CD4-positive, alpha-beta memory T cell (primary cell): ENCODE measurements around the gene CFAP77. TPM values are rescaled to one million over a fixed set of nuclear protein-coding genes. Genes with fewer than 3 reads are reported as not detected.

Source experiments
- CTCF ChIA-PET: fragments of 350-600 bp; sonication (Branson Sonifier 250); formaldehyde crosslinking; loops from one replicate; lab custom pipeline; 2021; ENCODE audit warnings: inconsistent platforms; ENCODE audit not compliant: partially characterized antibody; lab: Charles Lee
- POLR2A ChIA-PET: fragments of 350-600 bp; sonication (Branson Sonifier 250); formaldehyde crosslinking; loops from one replicate; lab custom pipeline; 2021; ENCODE audit not compliant: partially characterized antibody; lab: Charles Lee
- DNase-seq, 5 donors: peaks; one replicate each; pipeline versions ENCODE4 v3.0.0 to v3.0.0-alpha.2; 2020 to 2022; ENCODE audit warnings: mixed read lengths in 1 of 5
- H3K27ac ChIP-seq: one replicate; pipeline ENCODE4 v1.7.0; 2013; ENCODE audit warnings: low read depth, low read length
- H3K27me3 ChIP-seq: 2 replicates; pipeline ENCODE4 v1.7.0; 2013; ENCODE audit warnings: mild to moderate bottlenecking, low read length, moderate library complexity; ENCODE audit not compliant: insufficient read depth
- H3K36me3 ChIP-seq: 2 replicates; pipeline ENCODE4 v1.7.0; 2013; ENCODE audit warnings: mild to moderate bottlenecking, low read length, moderate library complexity; ENCODE audit not compliant: insufficient read depth
- H3K4me1 ChIP-seq: 2 replicates; pipeline ENCODE4 v1.7.0; 2013; ENCODE audit warnings: mild to moderate bottlenecking, low read length, moderate library complexity; ENCODE audit not compliant: insufficient read depth
- H3K4me3 ChIP-seq, 2 donors: one replicate each; pipeline ENCODE4 v1.7.0; 2013; ENCODE audit warnings: low read length in 2 of 2, mild to moderate bottlenecking in 1 of 2
- H3K9me3 ChIP-seq, 2 donors: one replicate each; pipeline ENCODE4 v1.7.0; 2013; ENCODE audit warnings: low read length in 2 of 2, control low read depth in 1 of 2; ENCODE audit not compliant: control insufficient read depth in 1 of 2
- H3K27ac Mint-ChIP-seq, 7 donors: one replicate each; pipeline ENCODE4 v1.8.0; 2020 to 2021; ENCODE audit warnings: mixed read lengths in 7 of 7, mild to moderate bottlenecking in 6 of 7, inconsistent platforms in 3 of 7, moderate library complexity in 3 of 7
- H3K27me3 Mint-ChIP-seq, 2 donors: one replicate each; pipeline ENCODE4 v1.8.0; 2020 to 2021; ENCODE audit warnings: mixed read lengths in 2 of 2
- H3K36me3 Mint-ChIP-seq, 2 donors: one replicate each; pipeline ENCODE4 v1.8.0; 2020 to 2021; ENCODE audit warnings: mixed read lengths in 2 of 2, inconsistent platforms in 1 of 2, mild to moderate bottlenecking in 1 of 2
- H3K4me1 Mint-ChIP-seq, 4 donors: one replicate each; pipeline ENCODE4 v1.8.0; 2020 to 2021; ENCODE audit warnings: mixed read lengths in 4 of 4, mild to moderate bottlenecking in 1 of 4
- H3K4me3 Mint-ChIP-seq, 8 donors: one replicate each; pipeline ENCODE4 v1.8.0; 2020 to 2021; ENCODE audit warnings: mixed read lengths in 8 of 8, mild to moderate bottlenecking in 7 of 8, moderate library complexity in 6 of 8, inconsistent platforms in 3 of 8
- H3K9me3 Mint-ChIP-seq, 8 donors: one replicate each; pipeline ENCODE4 v1.8.0; 2020 to 2021; ENCODE audit warnings: mixed read lengths in 8 of 8, mild to moderate bottlenecking in 5 of 8, inconsistent platforms in 3 of 8, moderate library complexity in 1 of 8
- intact Hi-C: fragments of 100-400 bp; cut with micrococcal nuclease; formaldehyde crosslinking; loops from one replicate; pipeline ENCODE4 v1.15.1; 2023
- polyA plus RNA-seq, 2 donors: library from polyadenylated mRNA; unstranded; fragments of 300-500 nt; fragmentation: Illumina TruSeq; gene quantifications; one replicate each; pipeline ENCODE4 v1.2.3, GENCODE V29; 2021
- total RNA-seq, 2 experiments: library from RNA; stranded (reverse); gene quantifications; one replicate each; pipeline ENCODE4 v1.2.3, GENCODE V29; 2021

Gene CFAP77
- total and polyA plus RNA-seq, 4 experiments from 2014 or later = not detected

DNA sequence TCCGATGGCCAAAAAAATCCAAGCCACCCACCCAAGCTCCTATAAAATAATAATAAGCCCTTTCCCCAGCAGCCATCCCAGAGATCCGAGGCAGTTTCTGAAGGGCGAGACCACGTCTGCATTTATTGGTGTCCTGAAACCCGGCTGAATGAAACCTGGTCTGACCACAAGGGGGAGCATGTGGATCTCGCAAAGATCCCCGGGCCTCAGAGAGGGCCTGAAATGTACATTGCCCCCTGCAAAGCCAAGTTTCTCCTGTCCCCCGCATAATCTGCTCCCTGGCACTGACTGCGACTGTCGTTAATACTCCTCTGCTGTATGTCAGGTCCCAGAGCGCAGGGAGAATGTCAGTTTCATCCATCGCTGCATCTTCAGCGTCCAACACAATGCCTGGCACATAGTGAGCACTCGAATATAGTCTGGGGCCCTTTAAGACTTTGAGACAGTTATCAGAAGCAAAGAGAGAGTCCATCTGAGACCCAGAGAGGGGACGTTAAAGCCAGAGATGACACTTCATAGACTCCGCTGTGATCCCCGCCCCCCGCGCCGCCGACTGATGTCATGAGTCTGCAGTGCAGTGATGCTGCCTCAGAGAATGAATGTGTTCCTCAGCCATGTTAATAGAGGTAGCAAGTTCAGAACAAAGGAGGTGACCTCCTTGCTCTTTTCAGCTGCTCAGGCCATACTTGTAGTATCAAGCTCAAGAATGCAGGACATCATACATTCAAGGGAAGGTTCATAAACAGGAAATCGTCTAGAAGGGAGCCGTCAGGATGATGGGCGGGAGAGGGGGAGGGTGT is 97.9 kb downstream of the CFAP77 start:
- peak overlapping the region in 4 of 8 donors; percentile 33 to 64 (median 57) for H3K4me3 Mint-ChIP-seq

DNA sequence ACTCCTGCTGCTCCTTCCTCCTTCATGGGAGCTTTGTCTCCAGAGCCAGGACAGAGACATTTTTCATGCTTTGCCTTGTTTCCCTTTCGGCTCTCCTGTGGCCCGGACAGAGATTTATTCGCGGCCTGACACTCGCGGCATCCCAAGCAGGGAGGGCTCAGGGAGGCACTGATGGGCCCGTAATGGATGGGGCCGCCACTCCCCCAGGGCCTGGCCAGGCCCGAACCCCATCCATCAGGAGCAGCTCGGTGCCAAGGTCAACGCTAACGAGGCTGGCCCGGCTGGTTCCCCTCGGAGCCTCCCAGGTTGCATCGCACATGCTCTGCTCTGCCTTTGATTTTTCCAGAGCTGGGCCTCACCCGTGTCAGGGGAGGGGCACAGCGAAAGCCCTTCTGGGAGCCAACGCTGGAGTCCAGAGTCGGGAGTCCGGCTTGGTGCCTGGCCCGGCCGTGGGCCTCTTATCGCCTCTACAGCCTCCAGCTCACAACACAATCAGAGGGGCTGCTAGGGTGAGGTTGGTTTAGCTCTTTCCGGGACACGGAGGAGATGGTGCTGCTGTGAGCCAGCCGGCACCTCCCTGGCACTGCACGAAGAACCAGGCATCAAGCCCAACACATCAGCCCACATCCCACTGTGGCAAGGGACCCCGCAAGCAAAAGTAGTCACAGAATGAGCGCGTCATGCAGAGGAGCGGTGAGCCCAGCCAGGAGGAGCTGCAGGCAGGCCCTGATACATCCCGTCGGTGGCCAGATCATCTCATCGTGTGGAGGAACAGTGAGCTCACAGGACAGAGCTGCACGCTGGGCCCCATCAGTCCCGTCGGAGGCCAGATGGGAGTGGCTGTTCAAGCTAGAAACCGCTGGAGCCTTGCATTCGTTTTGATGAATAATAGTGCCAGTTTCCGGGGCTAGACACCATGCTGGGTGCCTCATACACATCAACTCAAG is 100.2 kb downstream of the CFAP77 start:
- no peaks in the 10 kb centered on the region for H3K36me3 Mint-ChIP-seq
- ChIA-PET CTCF (interaction anchor here (0.9 to 4.6 kb wide), 3 partner anchors 9 to 289 kb away, joined by 4 to 23 read pairs (median 5); no protein-coding TSS in a partner anchor), POLR2A (no interaction called here)
- DNase-seq = no peak
- H3K4me3 Mint-ChIP-seq = no peak overlapping the region
- Histone ChIP-seq H3K9me3 (no peaks in the 10 kb centered on the region), H3K36me3 (no peaks in the 10 kb centered on the region), H3K4me3 (no peak overlapping the region), H3K27me3 (no peaks in the 10 kb centered on the region), H3K4me1 (peaks cover 21% of the 10 kb centered on the region), H3K27ac (no peak overlapping the region)
- H3K27me3 Mint-ChIP-seq = peaks cover 1 to 6% of the 10 kb centered on the region in 2 donors
- intact Hi-C loops = loop anchor here (5.0 kb wide), 1 partner anchor 462 kb away; no protein-coding TSS in a partner anchor
- no peak overlapping the region for H3K27ac Mint-ChIP-seq
- no peaks in the 10 kb centered on the region for H3K9me3 Mint-ChIP-seq
- peaks cover 11 to 22% (median 18%) of the 10 kb centered on the region in 4 donors for H3K4me1 Mint-ChIP-seq

More for the DNA sequence above, 97.9 kb downstream of the CFAP77 start:
- H3K4me3 ChIP-seq = no peak overlapping the region
- no peaks in the 10 kb centered on the region for H3K36me3 ChIP-seq
- peaks cover 21% of the 10 kb centered on the region for H3K4me1 ChIP-seq
- peak; percentile 46 to 59 (median 56) for DNase-seq
- H3K4me1 Mint-ChIP-seq = peaks cover 11 to 22% (median 18%) of the 10 kb centered on the region in 4 donors
- H3K9me3 Mint-ChIP-seq = no peaks in the 10 kb centered on the region
- peaks cover 1 to 4% of the 10 kb centered on the region in 2 donors for H3K27me3 Mint-ChIP-seq
- peak overlapping the region in 3 of 7 donors; percentile 36 to 64 (median 41) for H3K27ac Mint-ChIP-seq
- POLR2A ChIA-PET = interaction anchor here (0.7 kb wide), 1 partner anchor 20 kb away, joined by 4 read pairs; no protein-coding TSS in a partner anchor
- no peaks in the 10 kb centered on the region for H3K9me3 ChIP-seq
- H3K27ac ChIP-seq = no peak overlapping the region
- no peaks in the 10 kb centered on the region for H3K36me3 Mint-ChIP-seq
- intact Hi-C loops = loop anchor here (1.0 to 5.0 kb wide), 3 partner anchors 97 to 464 kb away; no protein-coding TSS in a partner anchor
- peaks cover 4% of the 10 kb centered on the region for H3K27me3 ChIP-seq
- CTCF ChIA-PET = interaction anchor here (0.8 to 4.6 kb wide), 11 partner anchors 9 to 464 kb away, joined by 3 to 23 read pairs (median 4); no protein-coding TSS in a partner anchor

- no peak overlapping the region for H3K4me3 ChIP-seq
- no peaks in the 10 kb centered on the region for H3K27me3 ChIP-seq
- H3K36me3 ChIP-seq = no peaks in the 10 kb centered on the region
- no peak overlapping the region for H3K4me3 Mint-ChIP-seq
- peaks cover 19% of the 10 kb centered on the region for H3K4me1 ChIP-seq
- no peaks in the 10 kb centered on the region for H3K9me3 ChIP-seq
- no peaks in the 10 kb centered on the region for H3K36me3 Mint-ChIP-seq
- no peaks in the 10 kb centered on the region for H3K9me3 Mint-ChIP-seq
- no peak for DNase-seq
- intact Hi-C loops = no loop called here
- peaks cover 11 to 20% (median 18%) of the 10 kb centered on the region in 4 donors for H3K4me1 Mint-ChIP-seq
- no peak overlapping the region for H3K27ac ChIP-seq
- H3K27me3 Mint-ChIP-seq = peaks cover 1 to 9% of the 10 kb centered on the region in 2 donors
- ChIA-PET POLR2A (no interaction called here), CTCF (interaction anchor here (0.9 kb wide), 1 partner anchor 23 kb away, joined by 5 read pairs; no protein-coding TSS in a partner anchor)
- no peak overlapping the region for H3K27ac Mint-ChIP-seq
Observed at GRCh38 chr9:132511191-132511999, 101.4 kb downstream of the CFAP77 start.

DNA sequence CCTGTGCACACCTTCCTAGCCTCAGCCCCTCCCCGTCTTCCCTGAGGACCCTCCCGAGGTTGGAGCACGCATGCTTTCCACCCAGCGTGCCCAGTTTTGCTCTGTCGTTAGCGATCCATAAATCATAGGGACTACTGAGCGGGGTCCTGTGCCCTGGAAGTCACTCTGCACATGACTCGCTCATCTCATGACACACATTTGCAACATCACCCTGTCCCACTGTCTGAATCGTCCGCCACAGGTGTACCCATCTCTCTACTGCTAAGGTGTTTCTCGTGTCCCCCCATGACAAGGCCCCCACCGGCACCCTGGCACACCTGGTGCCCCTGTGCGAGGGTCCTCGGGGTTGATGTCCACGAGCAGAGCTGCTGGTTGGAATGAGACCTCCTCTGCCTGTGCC is 103.4 kb downstream of the CFAP77 start:
- no peaks in the 10 kb centered on the region for H3K9me3 Mint-ChIP-seq
- Histone ChIP-seq H3K9me3 (no peaks in the 10 kb centered on the region), H3K4me3 (no peak overlapping the region), H3K36me3 (no peaks in the 10 kb centered on the region), H3K4me1 (no peaks in the 10 kb centered on the region), H3K27ac (no peak overlapping the region), H3K27me3 (no peaks in the 10 kb centered on the region)
- ChIA-PET POLR2A (no interaction called here), CTCF (no interaction called here)
- no peaks in the 10 kb centered on the region for H3K36me3 Mint-ChIP-seq
- no peak overlapping the region for H3K27ac Mint-ChIP-seq
- DNase-seq = no peak
- H3K27me3 Mint-ChIP-seq = peaks cover 4 to 8% of the 10 kb centered on the region in 2 donors
- H3K4me1 Mint-ChIP-seq = no peaks in the 10 kb centered on the region
- intact Hi-C loops = no loop called here
- H3K4me3 Mint-ChIP-seq = no peak overlapping the region

DNA sequence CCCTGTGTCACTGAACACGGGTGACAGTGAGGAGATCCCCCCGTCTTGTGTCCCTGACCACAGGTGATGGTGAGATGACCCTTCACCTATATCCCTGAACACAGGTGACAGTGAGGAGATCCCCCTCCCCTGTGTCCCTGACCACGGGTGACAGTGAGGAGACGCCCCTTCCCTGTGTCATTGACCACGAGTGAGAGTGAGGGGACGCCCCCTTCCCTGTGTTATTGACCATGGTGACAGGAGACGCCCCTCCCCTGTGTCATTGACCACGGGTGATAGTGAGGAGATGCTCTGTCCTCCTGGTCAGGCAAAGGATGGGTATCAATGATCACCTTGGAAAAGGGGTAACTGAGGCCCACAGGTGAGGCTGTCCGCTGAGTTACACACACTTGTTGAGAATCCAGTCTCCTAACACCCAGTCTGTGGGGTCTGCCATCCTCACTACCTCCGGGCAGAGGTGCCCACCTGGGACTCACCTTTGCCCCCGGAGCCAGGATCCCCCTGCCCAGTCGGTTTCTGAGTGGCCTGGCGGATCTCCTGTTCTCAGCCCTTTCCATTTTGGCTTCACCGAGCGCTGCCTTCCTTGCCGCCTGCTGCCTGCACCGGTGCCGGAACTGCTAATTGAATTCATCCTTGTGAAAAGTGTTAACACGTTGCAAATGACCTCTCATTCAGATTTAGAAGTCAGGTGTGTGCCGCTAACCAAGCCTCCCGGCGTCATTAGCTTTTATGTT is 104.2 kb downstream of the CFAP77 start:
- no peak for DNase-seq
- ChIA-PET CTCF (no interaction called here), POLR2A (no interaction called here)
- intact Hi-C loops = no loop called here
- H3K4me3 ChIP-seq = no peak overlapping the region
- no peaks in the 10 kb centered on the region for H3K4me1 ChIP-seq
- H3K36me3 Mint-ChIP-seq = no peaks in the 10 kb centered on the region
- no peak overlapping the region for H3K4me3 Mint-ChIP-seq
- no peaks in the 10 kb centered on the region for H3K4me1 Mint-ChIP-seq
- no peaks in the 10 kb centered on the region for H3K27me3 ChIP-seq
- peaks cover 6 to 11% of the 10 kb centered on the region in 2 donors for H3K27me3 Mint-ChIP-seq
- no peak overlapping the region for H3K27ac Mint-ChIP-seq
- H3K9me3 ChIP-seq = no peaks in the 10 kb centered on the region
- H3K36me3 ChIP-seq = no peaks in the 10 kb centered on the region
- H3K9me3 Mint-ChIP-seq = no peaks in the 10 kb centered on the region
- no peak overlapping the region for H3K27ac ChIP-seq

GRCh38 chr9:132514821-132515220 is 104.8 kb downstream of the CFAP77 start:
- no peaks in the 10 kb centered on the region for H3K36me3 Mint-ChIP-seq
- no peaks in the 10 kb centered on the region for H3K9me3 Mint-ChIP-seq
- H3K4me1 ChIP-seq = no peaks in the 10 kb centered on the region
- H3K36me3 ChIP-seq = no peaks in the 10 kb centered on the region
- DNase-seq = no peak
- no peaks in the 10 kb centered on the region for H3K27me3 ChIP-seq
- CTCF ChIA-PET = no interaction called here
- H3K4me3 ChIP-seq = no peak overlapping the region
- peaks cover 6 to 11% of the 10 kb centered on the region in 2 donors for H3K27me3 Mint-ChIP-seq
- H3K4me1 Mint-ChIP-seq = no peaks in the 10 kb centered on the region
- H3K27ac ChIP-seq = no peak overlapping the region
- POLR2A ChIA-PET = no interaction called here
- no peak overlapping the region for H3K27ac Mint-ChIP-seq
- intact Hi-C loops = no loop called here
- H3K4me3 Mint-ChIP-seq = no peak overlapping the region
- no peaks in the 10 kb centered on the region for H3K9me3 ChIP-seq
